Suprapubic skin (tissue), 4 donors: ENCODE data around the gene SEMA3D. TPM values are rescaled to one million over a fixed set of nuclear protein-coding genes. Genes with fewer than 3 reads are reported as not detected.

ENCODE experiments used
- DNase-seq, 2 donors: peaks; one replicate each; pipeline ENCODE4 v3.0.0-alpha.2; 2019; ENCODE audit warnings: low spot score in 2 of 2
- H3K27ac ChIP-seq: fragments of 200-600 bp; sonication (generic); one replicate; pipeline ENCODE4 v1.5.1; 2019
- H3K27me3 ChIP-seq: fragments of 200-600 bp; sonication (generic); one replicate; pipeline ENCODE4 v1.5.1; 2019
- H3K36me3 ChIP-seq: fragments of 200-600 bp; sonication (generic); one replicate; pipeline ENCODE4 v1.5.1; 2019
- H3K4me1 ChIP-seq: fragments of 200-600 bp; sonication (generic); one replicate; pipeline ENCODE4 v1.5.1; 2019
- H3K4me3 ChIP-seq: fragments of 200-600 bp; sonication (generic); one replicate; pipeline ENCODE4 v1.5.1; 2019; ENCODE audit warnings: mild to moderate bottlenecking
- H3K9me3 ChIP-seq: fragments of 200-600 bp; sonication (generic); one replicate; pipeline ENCODE4 v1.5.1; 2019
- CTCF ChIP-seq, 2 donors: fragments of 200-600 bp in 1 of 2; fragments of 450-650 bp in 1 of 2; sonication (generic) in 1 of 2; IDR thresholded peaks; one replicate each; pipeline ENCODE4 v1.5.1; 2016 to 2019; ENCODE audit warnings: antibody characterized with exemption in 2 of 2, mild to moderate bottlenecking in 1 of 2, moderate library complexity in 1 of 2
- EP300 ChIP-seq: sonication (generic); formaldehyde crosslinking; IDR thresholded peaks from one replicate; pipeline ENCODE4 v1.6.1; 2017; ENCODE audit warnings: antibody characterized with exemption
- POLR2A ChIP-seq, 2 donors: fragments of 450-650 bp; IDR thresholded peaks; one replicate each; pipeline ENCODE4 v1.6.1; 2017; ENCODE audit warnings: antibody characterized with exemption in 2 of 2, mild to moderate bottlenecking in 2 of 2, moderate library complexity in 2 of 2
- POLR2AphosphoS5 ChIP-seq, 3 donors: sonication (generic); formaldehyde crosslinking; IDR thresholded peaks; one replicate each; pipeline ENCODE4 v1.6.1; 2017; ENCODE audit warnings: antibody characterized with exemption in 3 of 3
- WGBS: methylation state at CpG from one replicate; pipeline ENCODE4 v1.1.5; 2018; 5-methylcytosine and 5-hydroxymethylcytosine counted together
- total RNA-seq, 4 donors: library from RNA; depleted of rRNA; stranded (reverse); fragments of >200 nt; gene quantifications; one replicate each; pipeline ENCODE4 v1.1.0, GENCODE V29; 2016

The SEMA3D gene
- total RNA-seq, 4 donors from 2014 or later = 1.9 to 5.9 (median 3.6) TPM

DNA sequence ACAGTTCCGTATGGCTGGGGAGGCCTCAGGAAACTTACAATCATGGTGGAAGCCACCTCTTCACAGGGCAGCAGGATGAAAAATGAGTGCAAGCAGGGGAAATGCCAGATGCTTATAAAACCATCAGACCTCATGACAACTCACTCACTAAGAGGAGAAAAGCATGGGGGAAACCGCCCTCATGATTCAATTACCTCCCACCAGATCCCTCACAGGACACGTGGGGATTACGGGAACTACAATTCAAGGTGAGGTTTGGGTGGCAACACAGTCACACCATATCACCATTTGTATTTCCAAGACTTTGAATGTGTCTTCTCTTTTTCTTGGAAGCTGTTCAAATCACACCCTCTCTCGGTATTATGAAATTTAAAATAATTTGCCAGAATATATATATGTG lies 80.1 kb downstream of the SEMA3D start:
- Histone ChIP-seq H3K9me3 (no peaks in the 10 kb centered on the region), H3K36me3 (no peaks in the 10 kb centered on the region), H3K27me3 (no peaks in the 10 kb centered on the region), H3K4me1 (peaks cover 12% of the 10 kb centered on the region), H3K27ac (no peak overlapping the region), H3K4me3 (no peak overlapping the region)
- WGBS = 81% methylated on average over 5 of the region's 5 CpGs
- no peak for TF ChIP-seq CTCF (IDR thresholded peaks at IDR 0.05)
- TF ChIP-seq POLR2A (IDR thresholded peaks at IDR 0.05) = no peak
- TF ChIP-seq POLR2AphosphoS5 (IDR thresholded peaks at IDR 0.05) = no peak
- TF ChIP-seq EP300 = no peak
- DNase-seq = no peak

GRCh38 chr7:85104432-85105205 lies 82.2 kb downstream of the SEMA3D start:
- DNase-seq = no peak
- TF ChIP-seq POLR2A (IDR thresholded peaks at IDR 0.05) = no peak
- TF ChIP-seq CTCF (IDR thresholded peaks at IDR 0.05) = no peak
- TF ChIP-seq POLR2AphosphoS5 (IDR thresholded peaks at IDR 0.05) = no peak
- no peak for TF ChIP-seq EP300
- Histone ChIP-seq H3K9me3 (no peaks in the 10 kb centered on the region), H3K27me3 (no peaks in the 10 kb centered on the region), H3K36me3 (no peaks in the 10 kb centered on the region), H3K4me1 (peaks cover 12% of the 10 kb centered on the region), H3K4me3 (no peak overlapping the region), H3K27ac (no peak overlapping the region)
- WGBS = 13% methylated on average over 4 of the region's 4 CpGs

GRCh38 chr7:85103962-85104361 lies 82.9 kb downstream of the SEMA3D start:
- DNase-seq = no peak
- TF ChIP-seq EP300 (no peak), POLR2AphosphoS5 (IDR thresholded peaks at IDR 0.05) (no peak), CTCF (IDR thresholded peaks at IDR 0.05) (no peak), POLR2A (IDR thresholded peaks at IDR 0.05) (no peak)
- no peak overlapping the region for H3K4me3 ChIP-seq
- peaks cover 12% of the 10 kb centered on the region for H3K4me1 ChIP-seq
- H3K27me3 ChIP-seq = no peaks in the 10 kb centered on the region
- no peak overlapping the region for H3K27ac ChIP-seq
- no peaks in the 10 kb centered on the region for H3K9me3 ChIP-seq
- H3K36me3 ChIP-seq = no peaks in the 10 kb centered on the region

DNA sequence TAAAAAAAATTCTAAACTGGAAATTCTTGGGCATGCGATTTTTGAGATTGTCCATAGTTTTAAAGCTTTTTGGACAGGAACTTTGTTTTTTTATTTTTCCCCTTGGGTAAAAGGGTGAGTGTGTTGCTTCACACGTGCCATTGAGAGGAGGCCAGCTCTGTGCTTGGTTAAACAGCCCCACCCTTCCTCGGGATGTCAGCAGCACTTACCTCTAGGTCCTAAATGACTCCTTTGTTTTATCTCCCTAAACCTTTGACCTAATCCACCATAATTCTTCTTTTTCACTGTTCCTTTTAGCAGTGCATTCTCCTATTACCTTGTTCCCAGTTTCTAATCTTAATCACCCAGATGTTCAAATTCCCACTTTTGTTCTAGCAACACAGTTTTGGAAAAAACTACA lies 83.5 kb downstream of the SEMA3D start:
- Histone ChIP-seq H3K9me3 (no peaks in the 10 kb centered on the region), H3K27ac (no peak overlapping the region)
- 16% methylated on average over 3 of the region's 3 CpGs for WGBS

More for the DNA sequence above, 83.5 kb downstream of the SEMA3D start:
- Histone ChIP-seq H3K27me3 (no peaks in the 10 kb centered on the region), H3K36me3 (no peaks in the 10 kb centered on the region), H3K4me1 (peaks cover 12% of the 10 kb centered on the region), H3K4me3 (no peak overlapping the region)
- TF ChIP-seq POLR2A (IDR thresholded peaks at IDR 0.05) (no peak), EP300 (no peak), CTCF (IDR thresholded peaks at IDR 0.05) (no peak), POLR2AphosphoS5 (IDR thresholded peaks at IDR 0.05) (no peak)
- DNase-seq = peak in 1 of 2 donors; percentile 66
